ENCODE data around the gene KLHL25. TPM values are rescaled to one million over a fixed set of nuclear protein-coding genes. Genes with fewer than 3 reads are reported as not detected.

Gene KLHL25
- polyA plus RNA-seq, 3 donors: 12.8 to 15.0 (median 14.2) TPM

GRCh38 chr15:85722374-85723152 lies 72.2 kb downstream of the KLHL25 start:
- no peak for DNase-seq

- DNase-seq: no peak
These were observed 75.7 kb downstream of the KLHL25 start for GRCh38 chr15:85718981-85719380.

- DNase-seq: no peak
These were observed 76.3 kb downstream of the KLHL25 start for GRCh38 chr15:85718271-85718971.

GRCh38 chr15:85717212-85717611 lies 77.5 kb downstream of the KLHL25 start:
- DNase-seq: no peak

- DNase-seq: no peak
These were observed 78.5 kb downstream of the KLHL25 start for GRCh38 chr15:85716261-85716660.

- no peak for DNase-seq
These were observed 83.0 kb downstream of the KLHL25 start for GRCh38 chr15:85711580-85712192.

GRCh38 chr15:85710340-85710842 lies 84.3 kb downstream of the KLHL25 start:
- no peak for DNase-seq

Data from renal pelvis (tissue), 4 donors.